IgD-negative memory B cell (primary cell): ENCODE measurements around the gene PDCD2. TPM values are rescaled to one million over a fixed set of nuclear protein-coding genes. Genes with fewer than 3 reads are reported as not detected.
A peak's percentile ranks its signal among the peaks of the same experiment; 100 is the strongest.

Experiments used
- H3K27ac Mint-ChIP-seq, 3 donors: one replicate each; pipeline ENCODE4 v1.8.0; 2020 to 2022; ENCODE audit warnings: mild to moderate bottlenecking in 3 of 3, mixed read lengths in 3 of 3, moderate library complexity in 1 of 3
- H3K27me3 Mint-ChIP-seq: one replicate; pipeline ENCODE4 v1.8.0; 2021; ENCODE audit warnings: mixed read lengths
- H3K36me3 Mint-ChIP-seq: one replicate; pipeline ENCODE4 v1.8.0; 2020; ENCODE audit warnings: mild to moderate bottlenecking, mixed read lengths
- H3K4me1 Mint-ChIP-seq, 3 donors: one replicate each; pipeline ENCODE4 v1.8.0; 2020 to 2022; ENCODE audit warnings: mixed read lengths in 3 of 3, mild to moderate bottlenecking in 1 of 3
- H3K4me3 Mint-ChIP-seq, 4 donors: one replicate each; pipeline ENCODE4 v1.8.0; 2020 to 2022; ENCODE audit warnings: mild to moderate bottlenecking in 4 of 4, mixed read lengths in 4 of 4, moderate library complexity in 3 of 4
- H3K9me3 Mint-ChIP-seq, 3 donors: one replicate each; pipeline ENCODE4 v1.8.0; 2020 to 2021; ENCODE audit warnings: mixed read lengths in 3 of 3, mild to moderate bottlenecking in 1 of 3
- polyA plus RNA-seq: library from polyadenylated mRNA; unstranded; fragments of 300-500 nt; fragmentation: Illumina TruSeq; gene quantifications from one replicate; pipeline ENCODE4 v1.2.3, GENCODE V29; 2021

The PDCD2 gene
- polyA plus RNA-seq, 1 donor from 2014 or later: 99.9 TPM

GRCh38 chr6:170564936-170565530 is 19.4 kb downstream of the PDCD2 start:
- Mint-ChIP-seq H3K27ac (no peak overlapping the region), H3K27me3 (no peaks in the 10 kb centered on the region), H3K4me1 (peaks cover 0 to 10% (median 5%) of the 10 kb centered on the region in 3 donors), H3K9me3 (no peaks in the 10 kb centered on the region), H3K36me3 (peaks cover 12% of the 10 kb centered on the region), H3K4me3 (no peak overlapping the region)

GRCh38 chr6:170561555-170561954 is 22.9 kb downstream of the PDCD2 start:
- Mint-ChIP-seq H3K27me3 (no peaks in the 10 kb centered on the region), H3K9me3 (no peaks in the 10 kb centered on the region), H3K4me1 (peaks cover 7 to 10% (median 10%) of the 10 kb centered on the region in 3 donors), H3K27ac (no peak overlapping the region), H3K4me3 (no peak overlapping the region), H3K36me3 (peaks cover 4% of the 10 kb centered on the region)

GRCh38 chr6:170555305-170555704 is 29.1 kb downstream of the PDCD2 start:
- Mint-ChIP-seq H3K9me3 (no peaks in the 10 kb centered on the region), H3K27ac (no peak overlapping the region), H3K36me3 (peaks cover 3% of the 10 kb centered on the region), H3K4me1 (peaks cover 3 to 19% (median 16%) of the 10 kb centered on the region in 3 donors), H3K4me3 (no peak overlapping the region), H3K27me3 (no peaks in the 10 kb centered on the region)

- peaks cover 4% of the 10 kb centered on the region for H3K36me3 Mint-ChIP-seq
- H3K27me3 Mint-ChIP-seq: no peaks in the 10 kb centered on the region
- no peak overlapping the region for H3K27ac Mint-ChIP-seq
- H3K4me3 Mint-ChIP-seq: no peak overlapping the region
- H3K4me1 Mint-ChIP-seq: peaks cover 7 to 24% (median 21%) of the 10 kb centered on the region in 3 donors
- H3K9me3 Mint-ChIP-seq: no peaks in the 10 kb centered on the region
These were observed 29.7 kb downstream of the PDCD2 start for GRCh38 chr6:170554796-170555137.

- H3K36me3 Mint-ChIP-seq: peaks cover 4% of the 10 kb centered on the region
- H3K4me1 Mint-ChIP-seq: peaks cover 11 to 27% (median 24%) of the 10 kb centered on the region in 3 donors
- H3K27ac Mint-ChIP-seq: no peak within 1 kb of the TSS
- no peak within 1 kb of the TSS for H3K4me3 Mint-ChIP-seq
- H3K9me3 Mint-ChIP-seq: no peaks in the 10 kb centered on the region
- no peaks in the 10 kb centered on the region for H3K27me3 Mint-ChIP-seq
These were observed 30.2 kb downstream of the PDCD2 start, which contains the start of gene TBP for GRCh38 chr6:170554013-170554795. Gene TBP, plus strand, starts transcription at chr6:170554369. Its CDS starts 2,661 bp downstream, at chr6:170557030.

- Mint-ChIP-seq H3K36me3 (peaks cover 4% of the 10 kb centered on the region), H3K27ac (no peak overlapping the region), H3K4me3 (no peak overlapping the region), H3K4me1 (peaks cover 17 to 31% (median 27%) of the 10 kb centered on the region in 3 donors), H3K9me3 (no peaks in the 10 kb centered on the region), H3K27me3 (no peaks in the 10 kb centered on the region)
These were observed 30.9 kb downstream of the PDCD2 start for GRCh38 chr6:170553534-170554012.

GRCh38 chr6:170552765-170553533 is 31.5 kb downstream of the PDCD2 start, which contains the start of gene PSMB1:
Gene PSMB1, minus strand, starts transcription at chr6:170553307. Its CDS starts 65 bp downstream, at chr6:170553242.
- Mint-ChIP-seq H3K4me3 (no peak within 1 kb of the TSS), H3K27me3 (no peaks in the 10 kb centered on the region), H3K36me3 (peaks cover 4% of the 10 kb centered on the region), H3K27ac (no peak within 1 kb of the TSS), H3K9me3 (no peaks in the 10 kb centered on the region), H3K4me1 (peaks cover 22 to 28% (median 24%) of the 10 kb centered on the region in 3 donors)

GRCh38 chr6:170545405-170545804 is 39.0 kb downstream of the PDCD2 start:
- no peaks in the 10 kb centered on the region for H3K9me3 Mint-ChIP-seq
- H3K27ac Mint-ChIP-seq: no peak overlapping the region
- peaks cover 7% of the 10 kb centered on the region for H3K36me3 Mint-ChIP-seq
- no peaks in the 10 kb centered on the region for H3K27me3 Mint-ChIP-seq
- peaks cover 21 to 27% (median 24%) of the 10 kb centered on the region in 3 donors for H3K4me1 Mint-ChIP-seq
- no peak overlapping the region for H3K4me3 Mint-ChIP-seq

GRCh38 chr6:170542031-170542719 is 42.3 kb downstream of the PDCD2 start:
- H3K27ac Mint-ChIP-seq: peak overlapping the region in 1 of 3 donors; percentile 31
- peaks cover 3% of the 10 kb centered on the region for H3K36me3 Mint-ChIP-seq
- no peaks in the 10 kb centered on the region for H3K9me3 Mint-ChIP-seq
- H3K27me3 Mint-ChIP-seq: no peaks in the 10 kb centered on the region
- no peak overlapping the region for H3K4me3 Mint-ChIP-seq
- H3K4me1 Mint-ChIP-seq: peaks cover 11 to 18% (median 14%) of the 10 kb centered on the region in 3 donors

GRCh38 chr6:170537329-170537728 is 47.1 kb downstream of the PDCD2 start:
- no peak overlapping the region for H3K4me3 Mint-ChIP-seq
- no peaks in the 10 kb centered on the region for H3K9me3 Mint-ChIP-seq
- peaks cover 10 to 18% (median 13%) of the 10 kb centered on the region in 3 donors for H3K4me1 Mint-ChIP-seq
- H3K27me3 Mint-ChIP-seq: no peaks in the 10 kb centered on the region
- H3K36me3 Mint-ChIP-seq: peaks cover 9% of the 10 kb centered on the region
- no peak overlapping the region for H3K27ac Mint-ChIP-seq

- H3K36me3 Mint-ChIP-seq: peaks cover 9% of the 10 kb centered on the region
These were observed 47.8 kb downstream of the PDCD2 start for GRCh38 chr6:170536671-170537070.

GRCh38 chr6:170535004-170535403 is 49.4 kb downstream of the PDCD2 start:
- Mint-ChIP-seq H3K36me3 (peaks cover 9% of the 10 kb centered on the region), H3K4me1 (peaks cover 8 to 9% (median 9%) of the 10 kb centered on the region in 3 donors), H3K9me3 (no peaks in the 10 kb centered on the region), H3K27me3 (no peaks in the 10 kb centered on the region), H3K4me3 (no peak overlapping the region), H3K27ac (no peak overlapping the region)

More at GRCh38 chr6:170536671-170537070, 47.8 kb downstream of the PDCD2 start:
- Mint-ChIP-seq H3K9me3 (no peaks in the 10 kb centered on the region), H3K4me3 (peak overlapping the region in 1 of 4 donors; percentile 63), H3K27me3 (no peaks in the 10 kb centered on the region), H3K27ac (no peak overlapping the region), H3K4me1 (peaks cover 10 to 18% (median 13%) of the 10 kb centered on the region in 3 donors)

- no peak overlapping the region for H3K27ac Mint-ChIP-seq
- H3K4me3 Mint-ChIP-seq: no peak overlapping the region
- H3K9me3 Mint-ChIP-seq: no peaks in the 10 kb centered on the region
- no peaks in the 10 kb centered on the region for H3K27me3 Mint-ChIP-seq
- peaks cover 8% of the 10 kb centered on the region for H3K36me3 Mint-ChIP-seq
- H3K4me1 Mint-ChIP-seq: peaks cover 0 to 3% (median 0%) of the 10 kb centered on the region in 3 donors
These were observed 50.6 kb downstream of the PDCD2 start for GRCh38 chr6:170533792-170534191.

- peaks cover 6% of the 10 kb centered on the region for H3K36me3 Mint-ChIP-seq
- no peaks in the 10 kb centered on the region for H3K27me3 Mint-ChIP-seq
- H3K9me3 Mint-ChIP-seq: no peaks in the 10 kb centered on the region
- H3K27ac Mint-ChIP-seq: peak overlapping the region in 1 of 3 donors; percentile 11
- peaks cover 0 to 3% (median 0%) of the 10 kb centered on the region in 3 donors for H3K4me1 Mint-ChIP-seq
- H3K4me3 Mint-ChIP-seq: no peak overlapping the region
These were observed 51.5 kb downstream of the PDCD2 start for GRCh38 chr6:170532867-170533488.
